H9 (cell line): Measurements from ENCODE around the gene ACTN2. TPM values are rescaled to one million over a fixed set of nuclear protein-coding genes. Genes with fewer than 3 reads are reported as not detected.

Experiments used
- DNase-seq: peaks from one replicate; pipeline ENCODE4 v3.0.0-alpha.2; 2017
- H2AFZ ChIP-seq: one replicate; pipeline ENCODE4 v1.6.1; 2013; ENCODE audit warnings: mild to moderate bottlenecking, low read length, control low read depth, moderate library complexity
- H2AK5ac ChIP-seq: 2 replicates; pipeline ENCODE4 v1.6.1; 2013; ENCODE audit warnings: low read length, control low read depth, mixed read lengths; ENCODE audit not compliant: insufficient read length
- H2BK120ac ChIP-seq: one replicate; pipeline ENCODE4 v1.6.1; 2013; ENCODE audit warnings: low read depth, mild to moderate bottlenecking, low read length, control low read depth, inconsistent platforms; ENCODE audit not compliant: poor library complexity, severe bottlenecking
- H2BK12ac ChIP-seq: 2 replicates; pipeline ENCODE4 v1.6.1; 2013; ENCODE audit warnings: low read length, control low read depth, mixed read lengths, low read depth; ENCODE audit not compliant: insufficient read length
- H2BK15ac ChIP-seq: 2 replicates; pipeline ENCODE4 v1.6.1; 2013; ENCODE audit warnings: low read depth, low read length, control low read depth
- H2BK20ac ChIP-seq: one replicate; pipeline ENCODE4 v1.6.1; 2013; ENCODE audit warnings: low read depth, mild to moderate bottlenecking, low read length, control low read depth, inconsistent platforms; ENCODE audit not compliant: poor library complexity, severe bottlenecking
- H2BK5ac ChIP-seq: 2 replicates; pipeline ENCODE4 v1.6.1; 2013; ENCODE audit warnings: low read length, control low read depth, mixed read lengths; ENCODE audit not compliant: insufficient read length
- H3K14ac ChIP-seq: 2 replicates; pipeline ENCODE4 v1.6.1; 2013; ENCODE audit warnings: low read length, control low read depth; ENCODE audit not compliant: insufficient read depth
- H3K18ac ChIP-seq: 2 replicates; pipeline ENCODE4 v1.6.1; 2013; ENCODE audit warnings: low read depth, mild to moderate bottlenecking, mixed read lengths, low read length, control low read depth; ENCODE audit not compliant: insufficient read length
- H3K23ac ChIP-seq: 2 replicates; pipeline ENCODE4 v1.6.1; 2013; ENCODE audit warnings: low read length, control low read depth, mixed read lengths, low read depth; ENCODE audit not compliant: insufficient read length
- H3K23me2 ChIP-seq: 2 replicates; pipeline ENCODE4 v1.6.1; 2013; ENCODE audit warnings: low read depth, mild to moderate bottlenecking, mixed read lengths, low read length, control low read depth; ENCODE audit not compliant: insufficient read length, poor library complexity, severe bottlenecking
- H3K27ac ChIP-seq: 2 replicates; pipeline ENCODE4 v1.5.1; 2013; ENCODE audit warnings: low read length, control low read depth, mixed read lengths, low read depth; ENCODE audit not compliant: insufficient read length
- H3K27me3 ChIP-seq: 2 replicates; pipeline ENCODE4 v1.6.1; 2013; ENCODE audit warnings: low read length, control low read depth, inconsistent platforms; ENCODE audit not compliant: insufficient read depth
- H3K4ac ChIP-seq: 2 replicates; pipeline ENCODE4 v1.6.1; 2013; ENCODE audit warnings: low read depth, mild to moderate bottlenecking, control low read depth, inconsistent platforms, low read length, moderate library complexity
- H3K4me1 ChIP-seq: 2 replicates; pipeline ENCODE4 v1.6.1; 2013; ENCODE audit warnings: low read length, control low read depth, inconsistent platforms; ENCODE audit not compliant: insufficient read depth
- H3K4me2 ChIP-seq: 2 replicates; pipeline ENCODE4 v1.6.1; 2013; ENCODE audit warnings: low read length, control low read depth, mixed read lengths; ENCODE audit not compliant: insufficient read length, insufficient read depth
- H3K56ac ChIP-seq: 2 replicates; pipeline ENCODE4 v1.6.1; 2013; ENCODE audit warnings: low read depth, mild to moderate bottlenecking, mixed read lengths, low read length, control low read depth; ENCODE audit not compliant: insufficient read length
- H3K79me1 ChIP-seq: 2 replicates; pipeline ENCODE4 v1.6.1; 2013; ENCODE audit warnings: low read depth, mild to moderate bottlenecking, moderate library complexity, low read length, control low read depth, inconsistent platforms; ENCODE audit not compliant: insufficient read depth, poor library complexity, severe bottlenecking
- H3K79me2 ChIP-seq: 2 replicates; pipeline ENCODE4 v1.6.1; 2013; ENCODE audit warnings: low read length, control low read depth, inconsistent platforms; ENCODE audit not compliant: insufficient read depth
- H3K9ac ChIP-seq: 2 replicates; pipeline ENCODE4 v1.6.1; 2013; ENCODE audit warnings: low read length, control low read depth, mixed read lengths; ENCODE audit not compliant: insufficient read length; ENCODE audit errors: extremely low read depth
- H3K9me3 ChIP-seq: one replicate; pipeline ENCODE4 v1.6.1; 2013; ENCODE audit warnings: low read depth, low read length, inconsistent platforms; ENCODE audit not compliant: control insufficient read depth
- H3T11ph ChIP-seq: one replicate; pipeline ENCODE4 v1.6.1; 2013; ENCODE audit warnings: mild to moderate bottlenecking, low read length, control low read depth, inconsistent platforms
- H4K20me1 ChIP-seq: one replicate; pipeline ENCODE4 v1.6.1; 2013; ENCODE audit not compliant: control insufficient read depth, insufficient read length, insufficient read depth
- H4K5ac ChIP-seq: 2 replicates; pipeline ENCODE4 v1.6.1; 2013; ENCODE audit warnings: low read depth, mild to moderate bottlenecking, mixed read lengths, low read length, control low read depth; ENCODE audit not compliant: insufficient read length
- H4K8ac ChIP-seq: replicated peaks from 2 replicates; pipeline ENCODE4 v1.6.1; 2013; ENCODE audit warnings: low read length, control low read depth, mixed read lengths, low read depth; ENCODE audit not compliant: insufficient read length
- H4K91ac ChIP-seq: 2 replicates; pipeline ENCODE4 v1.6.1; 2013; ENCODE audit warnings: low read depth, mild to moderate bottlenecking, moderate library complexity, mixed read lengths, low read length, control low read depth; ENCODE audit not compliant: insufficient read length
- H3K27ac Mint-ChIP-seq, 3 experiments: 2 replicates in 2 of 3; 3 replicates in 1 of 3; pipeline ENCODE4 v1.8.0; 2020 to 2021; ENCODE audit warnings: mixed read lengths in 3 of 3, mild to moderate bottlenecking in 1 of 3, moderate library complexity in 1 of 3
- H3K27me3 Mint-ChIP-seq: 2 replicates; pipeline ENCODE4 v1.8.0; 2021; ENCODE audit warnings: low read depth, mild to moderate bottlenecking, moderate library complexity, mixed read lengths
- H3K36me3 Mint-ChIP-seq, 3 experiments: 2 replicates in 2 of 3; 3 replicates in 1 of 3; pipeline ENCODE4 v1.8.0; 2020 to 2021; ENCODE audit warnings: low read depth in 3 of 3, mixed read lengths in 3 of 3; ENCODE audit not compliant: insufficient read depth in 1 of 3
- H3K4me1 Mint-ChIP-seq, 2 experiments: 2 replicates each; pipeline ENCODE4 v1.8.0; 2020; ENCODE audit warnings: mixed read lengths in 2 of 2
- H3K4me3 Mint-ChIP-seq, 2 experiments: 2 replicates in 1 of 2; 3 replicates in 1 of 2; pipeline ENCODE4 v1.8.0; 2020 to 2021; ENCODE audit warnings: mild to moderate bottlenecking in 2 of 2, mixed read lengths in 2 of 2, moderate library complexity in 1 of 2
- H3K9me3 Mint-ChIP-seq, 2 experiments: 2 replicates in 1 of 2; 3 replicates in 1 of 2; pipeline ENCODE4 v1.8.0; 2020; ENCODE audit warnings: mild to moderate bottlenecking in 2 of 2, mixed read lengths in 2 of 2, moderate library complexity in 1 of 2
- WGBS: extraction: QIAGEN DNeasy Blood & Tissue Kit; methylation state at CpG from one replicate; pipeline ENCODE4 v1.1.7; 2013; ENCODE audit warnings: missing lambda C conversion rate, low lambda C conversion rate, mixed read lengths; ENCODE audit not compliant: insufficient read length; ENCODE audit errors: extremely low coverage; 5-methylcytosine and 5-hydroxymethylcytosine counted together
- total RNA-seq: library from RNA; stranded (reverse); gene quantifications from 2 replicates; pipeline ENCODE4 v1.2.1, GENCODE V29; 2021
- TF ChIP-seq, protein P1 (sequence below): fragments of 200-600 bp; sonication (generic); conservative IDR thresholded peaks from 3 replicates; pipeline ENCODE4 v1.8.0; 2021; ENCODE audit warnings: antibody characterized with exemption, mild to moderate bottlenecking

Gene ACTN2
- total RNA-seq, 1 experiment from 2014 or later, result 2.3 TPM

- Histone ChIP-seq H4K20me1 (no peaks in the 10 kb centered on the region), H3K18ac (no peak overlapping the region), H2AK5ac (no peak overlapping the region), H4K5ac (no peak overlapping the region), H2BK5ac (no peak overlapping the region), H3K4ac (no peak overlapping the region), H3K79me1 (no peaks in the 10 kb centered on the region), H3K9me3 (no peaks in the 10 kb centered on the region), H2BK120ac (no peak overlapping the region), H3T11ph (no peak overlapping the region), H2BK12ac (no peak overlapping the region), H2AFZ (no peak overlapping the region), H2BK15ac (no peak overlapping the region), H3K14ac (no peak overlapping the region), H3K4me2 (no peak overlapping the region), H3K27ac (no peak overlapping the region), H4K91ac (no peak overlapping the region), H3K56ac (no peak overlapping the region), H2BK20ac (no peak overlapping the region), H3K4me1 (no peaks in the 10 kb centered on the region), H3K79me2 (no peaks in the 10 kb centered on the region), H3K23me2 (no peaks in the 10 kb centered on the region), H3K23ac (no peak overlapping the region), H3K27me3 (peaks cover 15% of the 10 kb centered on the region; the same call in 1 of the 2 replicates), H3K9ac (no peak overlapping the region), H4K8ac (no peak overlapping the region)
- WGBS, result no CpG with 5 or more reads among the region's 4 CpGs
- peaks cover 52% of the 10 kb centered on the region for H3K27me3 Mint-ChIP-seq
- peaks cover 5 to 7% (median 6%) of the 10 kb centered on the region in 3 experiments; a peak in 4 of 7 replicates for H3K36me3 Mint-ChIP-seq
- H3K4me3 Mint-ChIP-seq, result no peak overlapping the region
- TF ChIP-seq, protein P1, sequence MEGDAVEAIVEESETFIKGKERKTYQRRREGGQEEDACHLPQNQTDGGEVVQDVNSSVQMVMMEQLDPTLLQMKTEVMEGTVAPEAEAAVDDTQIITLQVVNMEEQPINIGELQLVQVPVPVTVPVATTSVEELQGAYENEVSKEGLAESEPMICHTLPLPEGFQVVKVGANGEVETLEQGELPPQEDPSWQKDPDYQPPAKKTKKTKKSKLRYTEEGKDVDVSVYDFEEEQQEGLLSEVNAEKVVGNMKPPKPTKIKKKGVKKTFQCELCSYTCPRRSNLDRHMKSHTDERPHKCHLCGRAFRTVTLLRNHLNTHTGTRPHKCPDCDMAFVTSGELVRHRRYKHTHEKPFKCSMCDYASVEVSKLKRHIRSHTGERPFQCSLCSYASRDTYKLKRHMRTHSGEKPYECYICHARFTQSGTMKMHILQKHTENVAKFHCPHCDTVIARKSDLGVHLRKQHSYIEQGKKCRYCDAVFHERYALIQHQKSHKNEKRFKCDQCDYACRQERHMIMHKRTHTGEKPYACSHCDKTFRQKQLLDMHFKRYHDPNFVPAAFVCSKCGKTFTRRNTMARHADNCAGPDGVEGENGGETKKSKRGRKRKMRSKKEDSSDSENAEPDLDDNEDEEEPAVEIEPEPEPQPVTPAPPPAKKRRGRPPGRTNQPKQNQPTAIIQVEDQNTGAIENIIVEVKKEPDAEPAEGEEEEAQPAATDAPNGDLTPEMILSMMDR, result no peak
- peaks cover 6 to 8% of the 10 kb centered on the region in 2 experiments for H3K9me3 Mint-ChIP-seq
- H3K4me1 Mint-ChIP-seq, result peaks cover 14 to 17% of the 10 kb centered on the region in 2 experiments
- no peak for DNase-seq
- no peak overlapping the region for H3K27ac Mint-ChIP-seq
These were observed 2.4 kb downstream of the ACTN2 start for GRCh38 chr1:236688705-236689104.
